Activated T-cell treated with anti-CD3 and anti-CD28 coated beads for 4 hours (primary cell): Measurements from ENCODE around the gene CYP2F1.
"Not testable (repeated sequence)": the region's sequence is repeated elsewhere in the genome, so short reads cannot be mapped to it uniquely, and the experiment has no call there.

Source experiments
- DNase-seq: peaks from one replicate; pipeline ENCODE4 v3.0.0-alpha.2; 2020

The CYP2F1 gene

GRCh38 chr19:41114132-41114531 is at the start of gene CYP2F1:
Gene CYP2F1, plus strand, starts transcription at chr19:41114432. Its CDS starts 1,757 bp downstream, at chr19:41116189.
- DNase-seq, result no peak

GRCh38 chr19:41064974-41065569 is 49.2 kb upstream of the CYP2F1 start:
- DNase-seq, result no peak

- DNase-seq, result no peak
Measured at GRCh38 chr19:41076286-41076685, 37.9 kb upstream of the CYP2F1 start.

- DNase-seq, result no peak
Measured at GRCh38 chr19:41083516-41083915, 30.7 kb upstream of the CYP2F1 start.

- DNase-seq, result no peak
Measured at GRCh38 chr19:41085748-41086415, 28.4 kb upstream of the CYP2F1 start.

GRCh38 chr19:41088151-41088550 is 26.1 kb upstream of the CYP2F1 start, which contains the start of gene CYP2A13:
Gene CYP2A13, plus strand, starts transcription at chr19:41088451. Its CDS starts 21 bp downstream, at chr19:41088472.
- DNase-seq, result no peak

GRCh38 chr19:41089959-41090358 is 24.3 kb upstream of the CYP2F1 start:
- DNase-seq, result no peak

GRCh38 chr19:41095703-41096102 is 18.5 kb upstream of the CYP2F1 start:
- no peak for DNase-seq

GRCh38 chr19:41096353-41096752 is 17.9 kb upstream of the CYP2F1 start:
- DNase-seq, result no peak

GRCh38 chr19:41097302-41097701 is 16.9 kb upstream of the CYP2F1 start:
- DNase-seq, result no peak

GRCh38 chr19:41098762-41099161 is 15.5 kb upstream of the CYP2F1 start:
- DNase-seq, result no peak

GRCh38 chr19:41102210-41102609 is 12.0 kb upstream of the CYP2F1 start:
- DNase-seq, result not testable (repeated sequence)

GRCh38 chr19:41106177-41106576 is 8.1 kb upstream of the CYP2F1 start:
- DNase-seq, result no peak

- DNase-seq, result no peak
Measured at GRCh38 chr19:41111296-41111695, 2.9 kb upstream of the CYP2F1 start.

GRCh38 chr19:41111750-41112295 is 2.4 kb upstream of the CYP2F1 start:
- DNase-seq, result no peak

GRCh38 chr19:41112728-41113290 is 1.4 kb upstream of the CYP2F1 start:
- DNase-seq, result no peak

GRCh38 chr19:41116261-41116660 is 2.0 kb downstream of the CYP2F1 start:
- no peak for DNase-seq

GRCh38 chr19:41120929-41121911 is 7.0 kb downstream of the CYP2F1 start:
- DNase-seq, result peak; percentile 21

GRCh38 chr19:41122846-41123245 is 8.6 kb downstream of the CYP2F1 start:
- DNase-seq, result not testable (repeated sequence)

GRCh38 chr19:41123716-41124294 is 9.6 kb downstream of the CYP2F1 start:
- no peak for DNase-seq

GRCh38 chr19:41126765-41127203 is 12.6 kb downstream of the CYP2F1 start:
- peak; percentile 35 for DNase-seq

GRCh38 chr19:41127362-41127761 is 13.1 kb downstream of the CYP2F1 start:
- DNase-seq, result not testable (repeated sequence)
